Measurements from ENCODE around the gene CCDC33. TPM values are rescaled to one million over a fixed set of nuclear protein-coding genes. Genes with fewer than 3 reads are reported as not detected.

Gene CCDC33
- total RNA-seq, 4 donors from 2014 or later: not detected

- peaks cover 0 to 30% of the 10 kb centered on the region in 2 donors for H3K27me3 ChIP-seq
Observed at GRCh38 chr15:74257623-74258022, 21.5 kb downstream of the CCDC33 start.

GRCh38 chr15:74258456-74259291, 22.5 kb downstream of the CCDC33 start:
- 42 to 47% methylated on average over 7 of the region's 7 CpGs for WGBS, 2 donors
- no peak for DNase-seq (ENCODE audit: low spot score in 2 of 2)
- Histone ChIP-seq H3K27ac (no peak overlapping the region), H3K27me3 (peaks cover 0 to 30% of the 10 kb centered on the region in 2 donors), H3K9me3 (no peaks in the 10 kb centered on the region), H3K4me3 (no peak overlapping the region), H3K4me1 (no peaks in the 10 kb centered on the region), H3K36me3 (no peaks in the 10 kb centered on the region)
- TF ChIP-seq EP300 (IDR thresholded peaks at IDR 0.05) (no peak), CTCF (IDR thresholded peaks at IDR 0.05) (no peak), POLR2A (IDR thresholded peaks at IDR 0.05) (no peak)

More at GRCh38 chr15:74257623-74258022, 21.5 kb downstream of the CCDC33 start:
- DNase-seq (ENCODE audit: low spot score in 2 of 2): no peak
- TF ChIP-seq POLR2A (IDR thresholded peaks at IDR 0.05) (no peak), CTCF (IDR thresholded peaks at IDR 0.05) (no peak), EP300 (IDR thresholded peaks at IDR 0.05) (no peak)
- Histone ChIP-seq H3K4me1 (no peaks in the 10 kb centered on the region), H3K36me3 (no peaks in the 10 kb centered on the region), H3K27ac (no peak overlapping the region), H3K9me3 (no peaks in the 10 kb centered on the region), H3K4me3 (no peak overlapping the region)
- 79 to 82% methylated on average over 1 of the region's 1 CpG for WGBS, 2 donors

- Histone ChIP-seq H3K4me3 (no peak overlapping the region), H3K9me3 (no peaks in the 10 kb centered on the region), H3K27ac (no peak overlapping the region), H3K4me1 (no peaks in the 10 kb centered on the region), H3K36me3 (no peaks in the 10 kb centered on the region), H3K27me3 (peaks cover 0 to 30% of the 10 kb centered on the region in 2 donors)
- TF ChIP-seq EP300 (IDR thresholded peaks at IDR 0.05) (no peak), CTCF (IDR thresholded peaks at IDR 0.05) (no peak), POLR2A (IDR thresholded peaks at IDR 0.05) (no peak)
- no peak for DNase-seq (ENCODE audit: low spot score in 2 of 2)
- 22 to 31% methylated on average over 5 of the region's 5 CpGs for WGBS, 2 donors
Observed at GRCh38 chr15:74259292-74259648, 23.1 kb downstream of the CCDC33 start.

GRCh38 chr15:74259821-74260607, 23.9 kb downstream of the CCDC33 start:
- TF ChIP-seq POLR2A (IDR thresholded peaks at IDR 0.05): no peak
- TF ChIP-seq CTCF (IDR thresholded peaks at IDR 0.05): no peak
- TF ChIP-seq EP300 (IDR thresholded peaks at IDR 0.05): no peak
- H3K4me1 ChIP-seq: no peaks in the 10 kb centered on the region
- peaks cover 0 to 30% of the 10 kb centered on the region in 2 donors for H3K27me3 ChIP-seq
- H3K9me3 ChIP-seq: no peaks in the 10 kb centered on the region
- H3K36me3 ChIP-seq: no peaks in the 10 kb centered on the region
- WGBS, 2 donors: 43 to 53% methylated on average over 12 of the region's 12 CpGs
- no peak for DNase-seq (ENCODE audit: low spot score in 2 of 2)
- H3K27ac ChIP-seq: no peak overlapping the region
- no peak overlapping the region for H3K4me3 ChIP-seq

GRCh38 chr15:74261041-74261440, 24.9 kb downstream of the CCDC33 start:
- Histone ChIP-seq H3K9me3 (no peaks in the 10 kb centered on the region), H3K27me3 (peaks cover 0 to 35% of the 10 kb centered on the region in 2 donors), H3K27ac (no peak overlapping the region), H3K4me1 (no peaks in the 10 kb centered on the region), H3K4me3 (no peak overlapping the region), H3K36me3 (no peaks in the 10 kb centered on the region)
- no peak for DNase-seq (ENCODE audit: low spot score in 2 of 2)
- 76 to 93% methylated on average over 3 of the region's 3 CpGs for WGBS, 2 donors
- TF ChIP-seq EP300 (IDR thresholded peaks at IDR 0.05) (no peak), POLR2A (IDR thresholded peaks at IDR 0.05) (no peak), CTCF (IDR thresholded peaks at IDR 0.05) (no peak)
